Measurements from ENCODE around the gene OLR1. TPM values are rescaled to one million over a fixed set of nuclear protein-coding genes. Genes with fewer than 3 reads are reported as not detected.

Gene OLR1
- total RNA-seq, 1 experiment from 2014 or later: 0.12 TPM

GRCh38 chr12:10211940-10212738, 40.2 kb upstream of the OLR1 start (continued):
- peak; percentile 26; the same call in 1 of the 2 replicates for TF ChIP-seq POLR2AphosphoS5 (IDR thresholded peaks at IDR 0.05; ENCODE audit: low read depth, low read length)
- TF ChIP-seq ELF1 (IDR thresholded peaks at IDR 0.05; ENCODE audit: borderline replicate concordance, low read depth): no peak
- TF ChIP-seq TCF7L2 (IDR thresholded peaks at IDR 0.05; ENCODE audit: borderline replicate concordance, extremely low read depth, insufficient read depth, insufficient read length): peak; percentile 63
- no peak for TF ChIP-seq POLR2A (IDR thresholded peaks at IDR 0.05; ENCODE audit: borderline replicate concordance, extremely low read depth, insufficient read depth, insufficient read length)
- no peak for TF ChIP-seq ZNF274 (IDR thresholded peaks at IDR 0.05; ENCODE audit: low read depth, low read length)
- no peak for TF ChIP-seq REST (IDR thresholded peaks at IDR 0.05; ENCODE audit: low read depth)
- peak; percentile 86 for TF ChIP-seq SP1 (IDR thresholded peaks at IDR 0.05; ENCODE audit: low read depth)
- peak; percentile 75 for TF ChIP-seq JUND (IDR thresholded peaks at IDR 0.05)
- no peak for TF ChIP-seq EZH2phosphoT487 (IDR thresholded peaks at IDR 0.05; ENCODE audit: borderline replicate concordance)
- peak; percentile 73 for TF ChIP-seq SIN3A (IDR thresholded peaks at IDR 0.05; ENCODE audit: low read depth)

All from HCT116 (cell line).